Measurements from ENCODE around the gene DAPK2. TPM values are rescaled to one million over a fixed set of nuclear protein-coding genes. Genes with fewer than 3 reads are reported as not detected.

The DAPK2 gene
- 3.1 to 4.6 TPM (median 3.8 TPM) in 5 replicates for total RNA-seq (2022; extraction: Qiagen RNA extraction; ENCODE audit: low read depth)

DNA sequence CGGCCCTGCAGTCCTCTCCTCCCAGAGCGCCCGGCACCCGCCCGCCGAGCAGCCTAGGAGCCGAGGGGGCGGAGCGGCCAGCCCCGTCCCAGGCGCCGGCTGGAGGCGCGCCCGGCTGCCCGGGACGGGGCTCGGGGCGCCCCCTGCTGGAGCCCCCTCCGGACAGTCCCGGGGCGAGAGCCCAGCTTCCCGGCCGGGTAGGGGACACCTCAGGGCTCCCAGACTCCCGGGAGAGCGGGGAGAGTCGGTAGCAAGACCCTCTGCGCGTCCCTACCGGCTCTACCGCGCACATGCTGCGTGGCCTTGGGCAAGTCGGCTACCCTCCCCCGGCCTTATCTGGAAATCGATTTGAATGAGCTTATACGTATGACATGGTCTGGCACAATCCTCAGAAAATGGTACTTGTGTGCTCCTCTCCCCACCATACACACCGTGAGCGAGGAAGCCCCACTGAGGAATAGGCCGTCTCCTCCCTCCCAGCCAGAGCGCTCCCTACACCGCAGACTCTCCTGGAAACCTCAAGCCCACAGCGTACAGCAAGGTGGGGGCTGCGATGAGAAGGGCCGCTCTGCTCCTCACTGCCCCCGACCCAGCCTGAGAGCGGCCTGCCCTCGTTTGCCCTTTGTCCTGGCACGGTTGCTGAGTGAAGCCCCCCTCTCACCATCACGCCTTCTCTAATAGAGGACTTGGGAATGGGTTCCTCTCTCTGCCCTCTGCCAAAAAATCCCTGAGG lies at the start of gene DAPK2:
TSS of gene DAPK2 (minus strand) at position 65 of the 733 bp plus-strand sequence. CDS start 6,224 bp downstream, outside the sequence.

DNA sequence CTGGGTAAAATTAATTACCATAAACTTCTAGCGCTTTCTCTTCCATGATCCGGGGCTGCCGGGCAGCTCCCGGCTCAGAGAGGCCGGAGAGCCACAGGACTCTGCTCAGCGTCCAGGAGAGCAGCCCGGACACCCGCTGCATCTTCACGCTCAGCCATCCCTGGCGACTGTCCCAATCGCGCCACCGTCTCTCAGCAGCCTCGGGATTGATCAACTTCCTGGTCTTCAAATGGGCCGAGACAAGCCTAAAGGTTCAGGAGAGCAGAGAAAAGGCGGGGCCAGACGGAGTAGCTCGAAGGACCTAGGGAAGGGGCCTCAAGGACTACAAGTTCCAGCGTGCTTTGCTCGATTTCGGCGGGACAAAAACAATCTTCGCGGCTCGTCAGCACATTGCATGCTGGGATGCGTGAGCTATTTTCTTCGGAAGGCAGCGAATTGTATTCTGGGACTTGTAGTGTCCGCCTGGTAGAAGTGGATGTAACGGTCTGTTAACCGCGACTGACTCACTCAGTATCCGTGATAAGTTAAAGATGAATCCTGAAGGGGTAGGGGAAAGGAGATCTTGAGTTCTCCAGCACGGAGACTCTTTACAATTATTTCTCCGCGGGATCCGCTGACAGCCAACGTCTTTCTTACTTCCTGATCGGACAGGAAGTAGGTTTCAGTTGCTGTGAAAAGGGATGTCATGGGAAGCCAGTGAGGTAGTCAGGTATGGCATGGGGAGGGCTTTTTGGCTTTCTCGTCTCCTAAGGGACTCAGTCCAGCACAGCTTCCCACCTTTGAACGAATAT lies 47.5 kb upstream of the DAPK2 start, which contains the start of gene CIAO2A:
TSS of gene CIAO2A (minus strand) at position 212 of the 791 bp plus-strand sequence. CDS start at position 142, 70 bp downstream.

Other genes starting within 250 kb of the DAPK2 start
- gene HERC1, start 212.5 kb downstream of the DAPK2 start, total RNA-seq (2022; extraction: Qiagen RNA extraction; ENCODE audit: low read depth) = 24.9 to 27.5 TPM (median 25.9 TPM) in 5 replicates
- 118 to 187 TPM (median 126 TPM) in 5 replicates for gene CIAO2A, start 47.4 kb upstream of the DAPK2 start, total RNA-seq (2022; extraction: Qiagen RNA extraction; ENCODE audit: low read depth)
- gene SNX1, start 49.5 kb upstream of the DAPK2 start, total RNA-seq (2022; extraction: Qiagen RNA extraction; ENCODE audit: low read depth) = 71.7 to 78.2 TPM (median 75.7 TPM) in 5 replicates
- gene SNX22, start 105.2 kb upstream of the DAPK2 start, total RNA-seq (2022; extraction: Qiagen RNA extraction; ENCODE audit: low read depth) = 0.43 to 0.77 TPM (median 0.64 TPM) in 5 replicates
- gene PPIB, start 116.5 kb upstream of the DAPK2 start, total RNA-seq (2022; extraction: Qiagen RNA extraction; ENCODE audit: low read depth) = 774 to 845 TPM (median 805 TPM) in 5 replicates